Spinal cord (tissue), 10 donors: ENCODE results near the gene GPR78. TPM values are rescaled to one million over a fixed set of nuclear protein-coding genes. Genes with fewer than 3 reads are reported as not detected.
A peak's percentile ranks its signal among the peaks of the same experiment; 100 is the strongest.

Experiments used
- DNase-seq, 6 donors: peaks; one replicate each; pipeline versions ENCODE4 v3.0.0 to v3.0.0-alpha.2; 2013 to 2015; ENCODE audit warnings: low spot score in 6 of 6, low read depth in 4 of 6
- H3K27ac ChIP-seq: one replicate; pipeline ENCODE4 v1.5.1; 2013; ENCODE audit warnings: low read depth, low read length, control low read depth
- H3K27me3 ChIP-seq: one replicate; pipeline ENCODE4 v1.6.1; 2013; ENCODE audit warnings: low read length; ENCODE audit not compliant: control insufficient read depth, insufficient read depth
- H3K36me3 ChIP-seq: one replicate; pipeline ENCODE4 v1.6.1; 2013; ENCODE audit warnings: low read length; ENCODE audit not compliant: control insufficient read depth, insufficient read depth
- H3K4me1 ChIP-seq: one replicate; pipeline ENCODE4 v1.6.1; 2013; ENCODE audit warnings: low read length; ENCODE audit not compliant: control insufficient read depth, insufficient read depth
- H3K4me3 ChIP-seq: one replicate; pipeline ENCODE4 v1.5.1; 2013; ENCODE audit warnings: low read depth, low read length, control low read depth
- H3K9me3 ChIP-seq: one replicate; pipeline ENCODE4 v1.6.1; 2013; ENCODE audit warnings: low read length; ENCODE audit not compliant: control insufficient read depth, insufficient read depth
- WGBS: methylation state at CpG from one replicate; pipeline ENCODE4 v1.1.5; 2013; ENCODE audit warnings: missing lambda C conversion rate; ENCODE audit not compliant: insufficient coverage; 5-methylcytosine and 5-hydroxymethylcytosine counted together
- polyA plus RNA-seq, 2 donors: library from polyadenylated mRNA; unstranded; fragments of 120-200 nt; gene quantifications; one replicate each; pipeline ENCODE4 v1.2.1, GENCODE V29; 2013; ENCODE audit not compliant: insufficient read length in 2 of 2
- total RNA-seq, 2 donors: library from RNA; depleted of rRNA in 1 of 2; stranded (reverse); fragments of 120-200 nt in 1 of 2; fragments of >200 nt in 1 of 2; gene quantifications; one replicate each; pipeline versions ENCODE4 v1.2.3 to v1.2.4, GENCODE V29; 2013 to 2014
- donor health status: healthy.

GPR78 gene
- total and polyA plus RNA-seq, 4 donors: 0.89 to 3.0 (median 1.1) TPM; not detected in 1

- Histone ChIP-seq H3K27ac (no peak overlapping the region), H3K27me3 (peaks cover 47% of the 10 kb centered on the region), H3K4me3 (no peak overlapping the region), H3K9me3 (no peaks in the 10 kb centered on the region), H3K36me3 (no peaks in the 10 kb centered on the region), H3K4me1 (peaks cover 12% of the 10 kb centered on the region)
- DNase-seq: peak in 1 of 6 donors; percentile 36
- WGBS: 72% methylated on average over 3 of the region's 4 CpGs
These were observed 3.4 kb downstream of the GPR78 start for GRCh38 chr4:8583655-8584025.

- WGBS: 47% methylated on average over 5 of the region's 6 CpGs
- Histone ChIP-seq H3K27me3 (peaks cover 32% of the 10 kb centered on the region), H3K4me1 (peaks cover 19% of the 10 kb centered on the region), H3K4me3 (no peak overlapping the region), H3K9me3 (no peaks in the 10 kb centered on the region), H3K27ac (no peak overlapping the region), H3K36me3 (no peaks in the 10 kb centered on the region)
- no peak for DNase-seq
These were observed 5.0 kb downstream of the GPR78 start for GRCh38 chr4:8585186-8585585.

- Histone ChIP-seq H3K4me1 (peaks cover 19% of the 10 kb centered on the region), H3K36me3 (no peaks in the 10 kb centered on the region), H3K27ac (no peak overlapping the region), H3K9me3 (no peaks in the 10 kb centered on the region), H3K27me3 (peaks cover 29% of the 10 kb centered on the region), H3K4me3 (no peak overlapping the region)
- no peak for DNase-seq
- 44% methylated on average over 4 of the region's 7 CpGs for WGBS
These were observed 5.6 kb downstream of the GPR78 start for GRCh38 chr4:8585721-8586212.

DNA sequence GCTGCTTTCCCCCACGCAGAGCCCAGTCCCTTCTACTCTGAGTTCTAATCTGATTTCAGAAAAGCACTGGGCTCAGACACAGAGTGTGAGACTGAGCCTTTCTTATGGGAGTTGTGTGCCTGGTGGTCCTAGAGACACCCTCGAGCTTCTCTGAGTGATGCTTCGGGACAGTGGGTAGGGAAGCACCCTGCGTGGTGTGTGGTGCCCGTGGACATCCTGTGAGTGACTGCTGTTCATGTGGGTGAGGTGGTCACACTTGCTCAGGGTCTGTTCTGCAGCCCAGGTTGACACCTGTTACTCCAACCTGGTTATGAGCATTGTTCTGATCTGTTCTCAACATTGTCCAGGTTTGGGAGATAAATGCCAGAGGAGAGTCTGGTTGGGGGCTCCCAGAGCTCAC lies 6.1 kb downstream of the GPR78 start:
- H3K9me3 ChIP-seq: no peaks in the 10 kb centered on the region
- no peaks in the 10 kb centered on the region for H3K36me3 ChIP-seq
- H3K4me3 ChIP-seq: no peak overlapping the region
- H3K4me1 ChIP-seq: peaks cover 16% of the 10 kb centered on the region
- peaks cover 30% of the 10 kb centered on the region for H3K27me3 ChIP-seq
- WGBS: 67% methylated on average over 5 of the region's 5 CpGs
- DNase-seq: no peak
- H3K27ac ChIP-seq: no peak overlapping the region

- peaks cover 17% of the 10 kb centered on the region for H3K4me1 ChIP-seq
- WGBS: 82% methylated on average over 37 of the region's 37 CpGs
- no peaks in the 10 kb centered on the region for H3K36me3 ChIP-seq
- H3K9me3 ChIP-seq: no peaks in the 10 kb centered on the region
- DNase-seq: peak in 1 of 6 donors; percentile 28
- no peak overlapping the region for H3K4me3 ChIP-seq
- no peak overlapping the region for H3K27ac ChIP-seq
- peaks cover 31% of the 10 kb centered on the region for H3K27me3 ChIP-seq
These were observed 6.7 kb downstream of the GPR78 start for GRCh38 chr4:8586671-8587468.

GRCh38 chr4:8587469-8588195 lies 7.4 kb downstream of the GPR78 start:
- H3K36me3 ChIP-seq: no peaks in the 10 kb centered on the region
- WGBS: 93% methylated on average over 14 of the region's 18 CpGs
- no peak overlapping the region for H3K4me3 ChIP-seq
- peaks cover 34% of the 10 kb centered on the region for H3K27me3 ChIP-seq
- no peak for DNase-seq
- no peaks in the 10 kb centered on the region for H3K9me3 ChIP-seq
- H3K27ac ChIP-seq: no peak overlapping the region
- peaks cover 23% of the 10 kb centered on the region for H3K4me1 ChIP-seq

GRCh38 chr4:8588196-8588470 lies 7.9 kb downstream of the GPR78 start:
- H3K4me3 ChIP-seq: no peak overlapping the region
- DNase-seq: no peak
- peaks cover 35% of the 10 kb centered on the region for H3K27me3 ChIP-seq
- no peaks in the 10 kb centered on the region for H3K9me3 ChIP-seq
- peaks cover 28% of the 10 kb centered on the region for H3K4me1 ChIP-seq
- WGBS: 100% methylated on average over 2 of the region's 2 CpGs
- no peaks in the 10 kb centered on the region for H3K36me3 ChIP-seq
- H3K27ac ChIP-seq: no peak overlapping the region

GRCh38 chr4:8589336-8589735 lies 9.1 kb downstream of the GPR78 start:
- Histone ChIP-seq H3K9me3 (no peaks in the 10 kb centered on the region), H3K4me3 (no peak overlapping the region), H3K27me3 (peaks cover 46% of the 10 kb centered on the region), H3K4me1 (peaks cover 30% of the 10 kb centered on the region), H3K27ac (no peak overlapping the region), H3K36me3 (no peaks in the 10 kb centered on the region)
- DNase-seq: no peak
- whole genome bisulfite sequencing: 82% methylated on average over 10 of the region's 10 CpGs

- Histone ChIP-seq H3K27ac (no peak overlapping the region), H3K36me3 (no peaks in the 10 kb centered on the region), H3K27me3 (peaks cover 42% of the 10 kb centered on the region), H3K4me3 (no peak overlapping the region), H3K9me3 (no peaks in the 10 kb centered on the region), H3K4me1 (peaks cover 30% of the 10 kb centered on the region)
- peak in 1 of 6 donors; percentile 37 for DNase-seq
- 30% methylated on average over 6 of the region's 11 CpGs for WGBS
These were observed 9.8 kb downstream of the GPR78 start for GRCh38 chr4:8589823-8590545.
